WTC11 (cell line): Measurements from ENCODE around the gene USP26. TPM values are rescaled to one million over a fixed set of nuclear protein-coding genes. Genes with fewer than 3 reads are reported as not detected.

Experiments
- ATAC-seq: fragments of 200-7000 bp; cut with Tn5 transposase; 2 replicates; pipeline ENCODE4 v1.10.0; 2021; ENCODE audit warnings: mild to moderate bottlenecking, moderate library complexity
- CTCF ChIA-PET: fragments of 300-600 bp; sonication (Branson Sonifier 250); formaldehyde crosslinking; loops from one replicate; lab custom pipeline; 2021; ENCODE audit warnings: antibody characterized with exemption; lab: Charles Lee
- POLR2A ChIA-PET: fragments of 350-600 bp; sonication (Branson Sonifier 250); formaldehyde crosslinking; loops from one replicate; lab custom pipeline; 2021; ENCODE audit warnings: antibody characterized with exemption; lab: Charles Lee
- DNase-seq: peaks from one replicate; pipeline ENCODE4 v3.0.0; 2021; ENCODE audit warnings: low spot score
- H3K27ac Mint-ChIP-seq: 2 replicates; pipeline ENCODE4 v1.8.0; 2021; ENCODE audit warnings: mixed read lengths
- H3K27me3 Mint-ChIP-seq: 2 replicates; pipeline ENCODE4 v1.8.0; 2021; ENCODE audit warnings: low read depth, mild to moderate bottlenecking, moderate library complexity, mixed read lengths
- H3K36me3 Mint-ChIP-seq: 2 replicates; pipeline ENCODE4 v1.8.0; 2021; ENCODE audit warnings: mixed read lengths
- H3K4me1 Mint-ChIP-seq: 2 replicates; pipeline ENCODE4 v1.8.0; 2022; ENCODE audit warnings: mixed read lengths
- H3K4me3 Mint-ChIP-seq: 2 replicates; pipeline ENCODE4 v1.8.0; 2021; ENCODE audit warnings: mild to moderate bottlenecking, moderate library complexity, mixed read lengths
- H3K9me3 Mint-ChIP-seq: 2 replicates; pipeline ENCODE4 v1.8.0; 2021; ENCODE audit warnings: mixed read lengths
- ESRRA ChIP-seq: sonication (generic); formaldehyde crosslinking; IDR thresholded peaks from 2 replicates; pipeline ENCODE4 v1.8.1; 2022; ENCODE audit warnings: mild to moderate bottlenecking, missing genetic modification reagents, borderline replicate concordance
- HMGXB4 ChIP-seq: sonication (generic); formaldehyde crosslinking; IDR thresholded peaks from 2 replicates; pipeline ENCODE4 v1.8.1; 2023; ENCODE audit warnings: mild to moderate bottlenecking, moderate library complexity, missing genetic modification reagents
- IRF1 ChIP-seq: sonication (generic); formaldehyde crosslinking; IDR thresholded peaks from 2 replicates; pipeline ENCODE4 v1.8.0; 2023; ENCODE audit warnings: missing genetic modification reagents
- KAT7 ChIP-seq: sonication (generic); formaldehyde crosslinking; IDR thresholded peaks from 2 replicates; pipeline ENCODE4 v1.8.1; 2023; ENCODE audit warnings: missing genetic modification reagents, mild to moderate bottlenecking, borderline replicate concordance
- RELA ChIP-seq: sonication (generic); formaldehyde crosslinking; IDR thresholded peaks from 2 replicates; pipeline ENCODE4 v1.8.1; 2022; ENCODE audit warnings: missing genetic modification reagents, mild to moderate bottlenecking, borderline replicate concordance
- TEAD1 ChIP-seq: sonication (generic); formaldehyde crosslinking; IDR thresholded peaks from 2 replicates; pipeline ENCODE4 v1.8.0; 2022; ENCODE audit warnings: mild to moderate bottlenecking, missing genetic modification reagents
- ZNF263 ChIP-seq: sonication (generic); formaldehyde crosslinking; IDR thresholded peaks from 2 replicates; pipeline ENCODE4 v1.8.1; 2022; ENCODE audit warnings: low read depth, mild to moderate bottlenecking, moderate library complexity, missing genetic modification reagents
- ZNF532 ChIP-seq: fragments of 250-450 bp; sonication (Bioruptor Pico); IDR thresholded peaks from 2 replicates; pipeline ENCODE4 v1.9.0; 2021; ENCODE audit warnings: mild to moderate bottlenecking, borderline replicate concordance
- ZSCAN18 ChIP-seq: fragments of 250-450 bp; sonication (Bioruptor Pico); IDR thresholded peaks from 2 replicates; pipeline ENCODE4 v2.1.2; 2022; ENCODE audit warnings: mild to moderate bottlenecking, moderate library complexity
- total RNA-seq: library from RNA; stranded (reverse); gene quantifications from 3 replicates; pipeline ENCODE4 v1.2.3, GENCODE V29; 2021
- TF ChIP-seq, protein P1 (sequence below): sonication (generic); formaldehyde crosslinking; IDR thresholded peaks from 2 replicates; pipeline ENCODE4 v1.8.1; 2022; ENCODE audit warnings: missing genetic modification reagents, borderline replicate concordance
- TF ChIP-seq, protein P2 (sequence below): fragments of 250-450 bp; sonication (Bioruptor Pico); conservative IDR thresholded peaks from 2 replicates; pipeline ENCODE4 v1.9.0; 2021; ENCODE audit warnings: mild to moderate bottlenecking

USP26 gene
- total RNA-seq, 1 experiment from 2014 or later = 0.11 TPM

GRCh38 chrX:133056341-133056740 is 40.6 kb downstream of the USP26 start (continued):
- TF ChIP-seq ZNF532 (CRISPR knock-in tag) (no peak), IRF1 (CRISPR knock-in tag) (no peak), KAT7 (CRISPR knock-in tag) (no peak), ESRRA (CRISPR knock-in tag) (no peak), ZSCAN18 (no peak)
- TF ChIP-seq, protein P1, sequence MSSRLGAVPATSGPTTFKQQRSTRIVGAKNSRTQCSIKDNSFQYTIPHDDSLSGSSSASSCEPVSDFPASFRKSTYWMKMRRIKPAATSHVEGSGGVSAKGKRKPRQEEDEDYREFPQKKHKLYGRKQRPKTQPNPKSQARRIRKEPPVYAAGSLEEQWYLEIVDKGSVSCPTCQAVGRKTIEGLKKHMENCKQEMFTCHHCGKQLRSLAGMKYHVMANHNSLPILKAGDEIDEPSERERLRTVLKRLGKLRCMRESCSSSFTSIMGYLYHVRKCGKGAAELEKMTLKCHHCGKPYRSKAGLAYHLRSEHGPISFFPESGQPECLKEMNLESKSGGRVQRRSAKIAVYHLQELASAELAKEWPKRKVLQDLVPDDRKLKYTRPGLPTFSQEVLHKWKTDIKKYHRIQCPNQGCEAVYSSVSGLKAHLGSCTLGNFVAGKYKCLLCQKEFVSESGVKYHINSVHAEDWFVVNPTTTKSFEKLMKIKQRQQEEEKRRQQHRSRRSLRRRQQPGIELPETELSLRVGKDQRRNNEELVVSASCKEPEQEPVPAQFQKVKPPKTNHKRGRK (CRISPR knock-in tag) = no peak

DNA sequence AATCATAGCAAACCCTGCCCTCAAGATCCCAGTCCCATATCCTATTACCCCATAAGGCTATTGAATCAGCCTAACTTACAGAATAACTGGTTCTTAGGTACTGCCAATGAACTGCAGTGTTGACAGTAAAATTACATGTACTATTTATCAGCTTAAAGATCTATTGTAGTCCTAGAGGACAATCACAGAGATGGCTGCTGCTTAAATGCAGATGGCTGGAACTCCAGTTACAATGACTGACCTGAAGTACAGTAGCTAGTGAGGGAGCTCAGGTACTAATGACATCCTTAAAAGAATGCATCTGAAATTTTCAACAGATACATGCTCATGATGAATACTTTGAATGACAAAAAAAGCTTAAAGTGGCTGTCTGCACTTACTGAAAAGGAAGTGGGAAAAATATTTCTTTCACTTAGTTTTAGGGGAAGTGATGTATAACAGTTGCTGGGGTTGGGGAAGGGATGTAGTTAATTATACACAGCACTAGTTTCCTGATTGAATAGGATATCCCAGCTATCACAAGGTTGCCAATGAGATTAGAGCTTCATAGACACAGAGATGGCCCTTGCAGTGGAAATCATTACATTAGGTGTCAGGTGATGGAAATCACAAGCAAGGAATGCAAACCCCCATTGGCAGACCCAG is 42.0 kb downstream of the USP26 start:
- TF ChIP-seq ZNF263 (CRISPR knock-in tag) (no peak), RELA (CRISPR knock-in tag) (no peak), TEAD1 (no peak), ZSCAN18 (no peak), HMGXB4 (CRISPR knock-in tag) (no peak)
- TF ChIP-seq, protein P2, sequence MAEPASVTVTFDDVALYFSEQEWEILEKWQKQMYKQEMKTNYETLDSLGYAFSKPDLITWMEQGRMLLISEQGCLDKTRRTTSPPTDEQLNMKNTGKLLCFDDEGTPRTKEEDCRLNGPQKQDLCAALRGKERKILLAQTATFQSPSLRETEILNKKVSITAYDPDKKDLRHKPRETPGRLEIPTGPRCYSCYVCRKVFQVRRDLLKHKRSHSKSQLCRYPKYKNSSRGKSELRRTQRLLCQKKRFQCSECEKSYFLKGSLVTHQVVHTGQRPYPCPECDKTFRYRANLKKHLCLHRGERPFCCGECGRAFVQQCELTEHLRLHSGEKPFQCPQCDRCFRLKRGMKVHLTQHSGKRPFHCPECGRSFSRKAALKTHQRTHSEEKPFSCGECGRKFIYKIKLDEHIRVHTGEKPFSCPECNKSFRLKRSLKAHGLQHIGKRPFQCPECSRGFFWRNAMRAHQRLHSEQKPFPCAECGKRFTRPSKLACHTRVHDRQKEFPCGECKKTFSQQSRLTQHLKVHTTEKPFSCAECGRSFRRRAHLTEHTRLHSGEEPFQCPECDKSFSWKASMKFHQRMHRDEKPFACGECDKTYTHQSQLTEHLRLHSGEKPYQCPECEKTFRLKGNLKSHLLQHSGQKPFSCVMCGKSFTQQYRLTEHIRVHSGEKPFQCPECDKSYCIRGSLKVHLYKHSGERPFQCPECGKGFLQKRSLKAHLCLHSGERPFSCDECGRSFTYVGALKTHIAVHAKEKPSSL = no peak
- no peaks in the 10 kb centered on the region for H3K27me3 Mint-ChIP-seq
- ATAC-seq (no peak), DNase-seq (no peak)
- ChIA-PET POLR2A (no interaction called here), CTCF (interaction anchor here (0.7 to 2.2 kb wide), 2 partner anchors 9 to 117 kb away, joined by 3 to 12 read pairs; no protein-coding TSS in a partner anchor)
- H3K4me3 Mint-ChIP-seq = no peak overlapping the region
- no peaks in the 10 kb centered on the region for H3K36me3 Mint-ChIP-seq
- peaks cover 8% of the 10 kb centered on the region; the same call in 1 of the 2 replicates for H3K9me3 Mint-ChIP-seq
- H3K27ac Mint-ChIP-seq = no peak overlapping the region
- H3K4me1 Mint-ChIP-seq = peaks cover 27% of the 10 kb centered on the region
